HL-60/S4 treated with retinoic acid at 250 ng/mL for 4 days and 3 days (cell line): ENCODE results near the gene CBLN1.

Source experiments
- in situ Hi-C: fragments of 300-500 bp; cut with MboI; formaldehyde crosslinking; loops from 2 replicates; pipeline ENCODE4 v1.7.0; 2022; ENCODE audit warnings: low sequenced_read_pairs

The CBLN1 gene

DNA sequence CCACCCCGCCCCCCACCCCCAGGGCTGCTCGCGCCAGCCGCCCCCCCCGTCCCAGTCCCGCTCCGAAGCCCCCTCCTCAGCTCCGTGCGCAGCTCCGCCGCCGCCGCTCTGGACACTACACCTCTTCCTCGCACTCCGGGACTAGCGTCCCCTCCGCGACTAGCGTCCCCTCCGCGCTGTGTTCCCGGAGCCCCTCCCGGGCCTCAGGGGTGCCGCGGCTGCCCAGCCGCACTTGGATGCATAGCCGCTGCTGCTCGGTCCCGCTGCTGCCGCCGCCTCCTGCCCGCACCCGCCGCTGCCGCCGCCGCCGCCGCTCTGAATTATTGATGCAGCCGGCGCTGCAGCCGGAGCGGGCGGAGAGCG, at the start of gene CBLN1:
CBLN1 (minus strand) TSS at position 359 of the 363 bp plus-strand sequence. CDS start 373 bp downstream, outside the sequence.
- in situ Hi-C loops = no loop called here

DNA sequence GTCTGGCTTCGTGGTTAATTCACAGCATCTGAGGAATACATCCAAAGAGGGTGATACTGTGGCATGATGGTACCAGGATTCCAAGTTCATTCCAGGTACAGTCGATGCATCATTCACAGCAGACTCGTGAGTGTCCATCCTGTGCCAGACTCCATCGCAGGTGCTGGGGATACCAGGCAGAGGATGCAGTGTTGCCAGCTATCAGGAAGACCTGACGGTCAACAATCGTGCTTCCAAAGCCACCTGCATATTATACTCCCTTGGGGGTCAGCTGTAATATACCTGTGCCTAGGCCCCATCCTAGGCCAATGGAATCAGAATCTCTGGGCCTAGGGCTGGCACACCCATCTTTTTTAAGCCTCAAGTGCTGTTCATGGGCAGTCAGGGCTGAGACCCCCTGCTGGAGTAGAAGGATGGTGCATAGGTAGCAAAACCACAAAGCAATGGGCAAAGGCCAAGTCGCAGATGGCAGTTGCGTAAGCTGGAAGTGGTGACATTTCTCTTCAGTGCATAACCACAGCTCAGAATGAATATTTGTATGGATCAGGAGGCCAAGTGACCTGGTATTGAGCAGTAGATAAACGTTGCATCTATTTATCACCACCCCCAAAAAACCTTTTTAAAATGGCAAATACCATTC, 49.0 kb upstream of the CBLN1 start:
- in situ Hi-C loops = no loop called here

DNA sequence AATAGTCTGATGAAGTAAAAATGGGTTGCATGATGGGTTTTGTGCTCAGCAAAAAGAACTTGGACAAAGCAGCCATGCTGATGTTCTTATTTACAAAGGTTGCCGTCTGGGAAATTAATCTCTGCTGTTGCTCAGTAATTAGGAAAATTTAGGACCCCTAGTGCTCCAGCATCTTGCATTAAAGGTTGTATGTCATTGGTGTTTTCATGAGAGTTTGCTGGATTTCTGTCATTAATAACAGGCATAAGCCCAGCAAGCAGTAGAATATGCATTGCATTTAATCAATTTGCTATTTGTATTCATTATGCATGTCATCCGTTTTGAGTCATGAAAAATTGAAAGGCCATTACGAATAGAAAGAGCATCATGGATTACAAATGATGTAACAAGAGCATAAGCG, 46.7 kb upstream of the CBLN1 start:
- in situ Hi-C loops = no loop called here

DNA sequence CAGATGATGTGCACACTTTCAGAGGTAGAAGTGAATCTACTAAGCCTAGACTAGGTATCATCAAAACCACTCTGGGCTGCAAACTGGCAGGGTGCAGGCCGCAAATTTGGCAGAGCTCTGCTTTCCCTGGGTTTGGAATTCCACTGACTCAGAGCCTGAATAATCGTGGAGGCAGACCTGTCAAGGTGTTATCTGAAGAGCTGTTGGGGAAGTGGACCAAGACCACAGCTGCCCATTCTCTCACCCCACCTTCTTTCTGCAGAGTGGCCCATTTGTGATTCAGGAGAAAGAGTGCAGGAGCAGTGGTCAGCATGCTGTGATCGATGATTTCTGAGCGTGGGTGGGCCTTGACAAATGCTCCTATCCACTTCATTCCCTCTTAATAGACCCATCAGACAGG, 45.8 kb upstream of the CBLN1 start:
- in situ Hi-C loops = no loop called here

DNA sequence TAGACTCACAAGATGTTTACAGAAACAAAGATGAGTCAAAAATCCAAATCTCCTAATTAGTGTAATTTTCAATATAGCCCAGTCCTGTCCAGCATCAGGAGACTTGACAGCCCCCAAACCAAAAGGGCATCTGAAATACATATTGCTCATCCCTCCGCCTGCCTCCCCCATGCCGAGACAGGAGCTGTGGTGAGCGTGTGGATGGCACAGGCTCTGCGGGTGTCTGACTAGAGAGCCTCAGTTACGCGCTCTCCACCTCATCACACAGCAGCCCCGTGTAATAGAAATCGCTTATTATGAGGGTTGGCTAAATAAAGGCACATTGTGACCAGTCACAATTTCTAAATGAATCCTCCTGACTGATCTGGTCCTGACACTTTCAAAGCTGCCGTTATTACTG, 43.1 kb upstream of the CBLN1 start:
- in situ Hi-C loops = no loop called here

DNA sequence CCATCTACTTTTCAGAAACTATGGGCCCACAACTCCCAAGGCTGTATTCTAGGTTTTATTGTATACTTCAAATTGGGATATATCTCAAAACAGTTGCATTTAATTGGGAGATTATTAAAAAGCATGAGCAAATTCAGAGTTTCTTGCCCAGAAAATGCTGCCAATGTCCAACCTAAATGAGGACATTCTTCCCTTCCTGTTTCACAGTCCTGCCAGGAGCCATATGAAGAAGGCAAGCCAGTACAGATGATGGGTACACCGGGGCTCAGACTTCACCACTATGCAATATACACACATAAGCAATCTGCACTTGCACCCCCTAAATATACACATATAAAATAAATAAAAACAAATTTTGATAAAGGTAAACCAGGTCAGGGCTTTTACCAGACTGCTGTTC, 34.0 kb upstream of the CBLN1 start:
- in situ Hi-C loops = no loop called here

DNA sequence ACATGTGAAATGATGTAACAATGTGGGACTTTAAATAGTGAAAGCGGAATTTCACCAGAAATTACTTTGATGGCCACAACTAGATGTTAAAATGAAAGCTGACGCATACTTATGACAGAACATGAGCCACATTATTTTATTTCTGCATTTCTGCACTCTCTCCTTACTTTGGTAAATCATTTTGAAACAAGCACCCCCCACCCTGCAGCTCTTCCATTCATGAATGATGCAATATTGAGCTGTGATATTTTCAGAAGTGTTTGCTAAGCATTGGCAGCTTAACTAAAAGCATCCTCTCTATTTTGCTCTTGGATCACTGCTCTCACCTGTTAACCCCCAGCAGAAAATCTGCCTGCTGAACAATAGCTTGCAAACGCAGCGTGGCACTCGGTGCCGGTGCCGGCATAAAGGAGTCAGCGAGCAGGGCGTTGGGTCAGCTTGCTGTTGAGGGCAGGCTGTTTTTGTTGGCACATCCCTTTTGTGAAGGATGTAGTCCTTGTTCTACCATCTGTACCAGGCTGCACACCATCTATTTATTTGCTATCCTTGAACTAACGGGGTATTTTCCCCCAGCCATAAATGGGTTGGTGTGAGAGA, 30.8 kb upstream of the CBLN1 start:
- in situ Hi-C loops = no loop called here

DNA sequence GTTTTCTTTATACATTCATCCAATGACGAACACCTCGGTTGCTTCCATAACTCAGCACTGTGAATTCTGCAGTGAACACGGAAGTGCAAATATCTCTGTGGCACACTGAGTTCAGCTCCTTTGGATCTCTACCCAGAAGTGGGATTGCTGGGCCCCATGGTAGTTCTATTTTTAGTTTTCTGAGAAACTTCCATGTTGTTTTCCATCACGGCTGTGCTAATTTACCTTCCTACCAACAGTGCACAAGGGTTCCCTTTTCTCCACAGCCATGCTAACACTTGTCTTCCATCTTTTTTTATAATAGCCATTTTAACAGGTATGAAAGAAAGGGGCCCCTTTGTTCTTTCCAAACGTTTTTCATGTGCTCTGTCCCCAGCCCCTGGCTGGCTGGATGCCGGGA, 30.2 kb upstream of the CBLN1 start:
- in situ Hi-C loops = no loop called here

DNA sequence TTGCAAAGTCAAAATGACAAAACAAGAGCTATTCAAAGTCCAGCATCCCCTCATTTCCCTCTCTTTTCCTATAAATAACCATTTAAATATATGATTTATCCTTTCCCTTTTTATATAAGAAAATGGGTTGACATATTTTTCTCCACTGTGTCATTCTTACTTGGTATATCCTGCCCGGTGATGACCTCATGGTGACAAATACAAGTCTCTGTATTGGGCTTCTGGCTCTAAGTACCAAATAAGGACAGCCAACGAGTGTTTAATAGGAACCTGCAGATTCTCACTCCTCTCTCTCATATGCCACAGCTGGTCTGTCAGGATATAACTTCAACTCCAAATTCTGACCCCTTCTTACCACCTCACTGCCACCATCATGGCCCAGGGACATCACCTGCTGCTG, 25.5 kb upstream of the CBLN1 start:
- in situ Hi-C loops = no loop called here

DNA sequence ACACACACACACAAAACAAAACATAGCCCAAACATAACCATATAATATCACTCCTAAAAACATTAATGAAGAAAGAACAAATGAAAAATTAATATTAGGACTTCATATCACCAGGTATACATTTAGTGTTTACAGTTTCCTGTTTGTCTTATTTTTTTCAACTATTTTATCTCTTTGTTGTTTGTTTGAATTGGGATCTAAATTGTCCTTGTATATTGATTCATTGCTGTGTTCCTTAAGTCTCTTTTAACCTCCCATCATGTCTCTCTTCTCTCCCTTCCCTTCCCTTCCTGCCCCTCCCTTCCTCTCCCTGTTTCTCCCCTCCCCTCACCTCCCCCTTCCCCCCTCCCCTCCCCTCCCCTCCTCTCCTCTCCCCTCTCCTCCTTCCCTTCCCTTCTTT, 23.8 kb upstream of the CBLN1 start:
- in situ Hi-C loops = no loop called here

DNA sequence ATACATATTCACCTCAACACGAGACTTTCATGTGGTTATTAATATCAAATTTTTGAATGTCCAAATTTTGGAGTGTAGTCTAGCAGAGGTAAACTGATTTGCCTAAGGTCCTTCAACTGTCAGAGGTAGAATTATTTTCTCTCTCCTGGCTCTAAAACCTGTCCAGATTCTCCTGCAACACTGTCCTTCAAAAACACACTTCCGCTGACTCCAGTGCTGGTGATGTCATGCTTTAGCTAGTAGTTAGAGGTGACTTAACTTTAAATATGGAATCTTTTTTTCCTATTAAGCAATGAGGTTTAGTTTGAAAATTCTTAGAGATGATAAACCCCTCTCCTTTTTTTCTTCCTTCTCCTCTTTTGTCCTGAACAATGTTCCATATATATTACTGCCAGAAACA, 10.8 kb upstream of the CBLN1 start:
- in situ Hi-C loops = no loop called here

DNA sequence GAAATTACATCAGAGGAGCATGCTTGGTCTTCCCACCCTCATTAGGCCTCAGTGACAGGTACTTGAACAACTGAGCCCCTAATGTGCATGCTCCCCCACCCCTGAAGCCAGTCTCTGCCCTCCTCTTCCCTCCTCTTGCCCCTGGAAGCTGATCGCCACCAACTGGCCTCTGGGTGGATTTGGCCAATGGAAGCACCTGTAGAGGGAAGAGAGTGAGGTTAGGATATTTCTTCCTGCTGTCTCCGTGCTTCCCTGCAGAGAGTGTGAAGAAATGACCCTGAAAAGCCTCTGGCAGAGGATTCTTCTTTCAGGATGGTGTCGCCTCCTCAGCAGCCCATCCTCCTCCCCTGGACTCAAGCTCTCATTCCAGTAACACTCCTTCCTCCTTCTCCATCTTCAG, 5.9 kb upstream of the CBLN1 start:
- in situ Hi-C loops = no loop called here

DNA sequence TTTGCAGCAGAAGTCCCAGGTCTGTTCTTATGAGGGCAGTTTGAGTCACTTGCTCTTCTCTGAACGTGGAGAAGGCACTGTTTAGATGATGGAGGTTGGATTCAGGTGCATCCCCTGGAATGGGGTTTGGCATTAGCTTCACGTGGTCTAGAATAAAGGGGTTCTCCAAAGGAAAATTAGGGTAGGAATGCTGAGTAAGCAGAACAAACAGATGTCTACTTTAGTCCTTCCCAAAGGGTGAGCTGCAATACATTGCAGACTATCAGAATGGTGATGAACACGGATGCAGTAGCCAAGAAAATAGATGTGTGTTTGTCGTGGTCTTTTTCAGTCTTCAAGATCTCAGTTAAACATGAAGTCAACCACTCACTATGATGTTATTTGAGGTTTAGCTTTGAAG, 3.3 kb upstream of the CBLN1 start:
- in situ Hi-C loops = no loop called here

DNA sequence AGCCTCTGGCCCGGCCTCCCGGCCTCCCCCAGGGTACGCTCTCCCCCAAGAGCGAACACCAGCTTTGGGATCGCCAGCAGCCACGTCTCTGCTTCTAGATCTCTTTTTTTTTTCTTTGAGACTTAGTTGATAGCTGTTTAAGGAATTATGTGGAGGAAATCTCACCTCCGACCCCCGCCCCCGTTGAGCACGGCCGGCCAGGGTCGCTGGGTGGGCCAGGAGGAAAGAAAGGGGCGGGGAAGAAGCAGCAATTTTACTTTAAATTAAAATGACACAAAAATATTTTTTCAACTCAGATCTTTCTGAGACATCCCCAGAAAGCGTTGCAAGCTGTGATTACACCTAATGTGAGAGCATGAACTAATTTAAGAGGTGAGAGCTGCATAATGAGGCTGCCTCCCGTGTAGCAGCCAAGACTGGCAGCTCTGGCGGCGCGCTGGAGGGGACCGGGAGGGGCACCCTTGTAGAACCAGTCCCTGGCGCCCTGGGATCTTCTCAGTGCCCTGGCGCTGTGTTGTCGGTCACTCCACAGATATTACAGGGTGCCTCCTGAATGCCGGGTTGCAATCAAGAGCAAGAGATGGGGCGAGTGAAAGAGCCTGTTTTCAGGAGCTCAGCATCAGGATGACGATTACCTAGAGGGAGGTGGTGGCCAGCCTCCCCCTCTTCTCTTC, 1.9 kb upstream of the CBLN1 start:
- in situ Hi-C loops = no loop called here

DNA sequence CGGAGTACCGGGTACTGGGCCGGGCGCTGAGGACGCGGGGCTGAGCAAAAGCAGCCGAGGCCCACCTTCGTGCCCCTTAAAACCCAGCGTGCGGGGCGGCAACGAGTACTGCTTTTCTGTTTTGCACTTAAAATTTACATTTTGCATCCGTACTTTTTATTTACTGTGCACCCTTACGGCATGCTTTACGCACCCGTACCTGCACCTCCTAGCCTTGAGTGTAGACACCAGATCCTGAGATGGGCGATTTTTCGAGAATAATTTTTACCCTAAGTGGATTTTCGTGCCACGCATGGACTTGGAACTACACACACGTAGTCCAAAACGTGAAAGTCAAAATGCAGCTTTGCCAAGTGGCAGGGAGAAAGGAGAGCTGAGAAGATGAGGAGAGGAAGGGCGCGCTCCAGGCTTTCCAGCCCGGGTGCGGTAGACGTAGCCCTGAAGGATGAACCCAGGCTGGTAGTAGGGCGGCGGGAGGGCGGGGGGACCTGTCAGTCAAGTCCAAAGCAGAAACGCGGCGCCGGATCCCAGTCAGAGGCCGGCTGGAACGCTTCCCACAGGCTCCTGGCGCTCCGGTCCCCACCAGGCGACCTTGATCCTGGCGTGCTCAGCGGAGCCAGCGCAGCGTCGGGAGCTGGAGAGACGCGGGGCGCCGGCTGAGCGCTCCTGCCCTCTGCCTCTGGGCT, 1.2 kb upstream of the CBLN1 start:
- in situ Hi-C loops = no loop called here

DNA sequence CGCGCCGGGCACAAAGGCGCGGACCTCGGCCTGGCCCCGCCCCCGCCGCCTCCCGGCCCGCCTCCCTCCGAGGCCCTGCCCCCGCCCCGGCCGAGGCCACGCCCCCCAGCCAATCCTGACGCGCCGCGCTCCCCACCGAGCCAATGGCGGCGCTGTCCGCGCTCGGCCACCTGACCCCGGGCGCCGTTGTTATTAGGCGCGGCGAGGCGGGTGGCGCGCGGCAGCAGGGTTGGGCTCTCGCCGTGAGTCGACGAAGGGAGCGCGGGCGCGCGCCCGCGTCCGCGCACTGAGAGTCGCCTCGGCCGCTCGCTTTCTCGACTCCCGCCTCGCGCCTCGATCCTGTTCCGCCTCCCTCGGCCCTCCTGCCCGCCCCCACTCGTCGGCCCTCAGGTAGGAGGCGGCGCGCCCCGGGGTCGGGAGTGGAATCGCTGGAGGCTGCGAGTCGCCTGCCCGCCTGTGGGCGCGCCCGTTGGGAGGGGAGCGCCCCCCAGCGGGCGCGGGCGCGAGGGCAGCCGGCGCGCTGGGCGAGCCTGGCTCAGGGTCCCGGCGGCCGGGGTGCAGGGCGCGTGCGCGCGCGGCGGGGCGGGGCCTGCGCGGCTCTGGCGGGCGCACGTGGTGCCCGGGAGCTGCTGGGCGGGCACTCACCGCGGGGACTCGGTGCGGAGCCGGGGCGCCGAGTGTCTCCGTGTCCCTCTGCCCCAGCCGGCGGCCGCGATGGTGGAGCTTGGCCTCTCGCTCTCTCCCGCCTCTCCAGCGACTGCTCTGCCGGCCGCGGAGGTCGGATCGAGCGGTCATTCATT, 405 bp upstream of the CBLN1 start:
- in situ Hi-C loops = no loop called here

DNA sequence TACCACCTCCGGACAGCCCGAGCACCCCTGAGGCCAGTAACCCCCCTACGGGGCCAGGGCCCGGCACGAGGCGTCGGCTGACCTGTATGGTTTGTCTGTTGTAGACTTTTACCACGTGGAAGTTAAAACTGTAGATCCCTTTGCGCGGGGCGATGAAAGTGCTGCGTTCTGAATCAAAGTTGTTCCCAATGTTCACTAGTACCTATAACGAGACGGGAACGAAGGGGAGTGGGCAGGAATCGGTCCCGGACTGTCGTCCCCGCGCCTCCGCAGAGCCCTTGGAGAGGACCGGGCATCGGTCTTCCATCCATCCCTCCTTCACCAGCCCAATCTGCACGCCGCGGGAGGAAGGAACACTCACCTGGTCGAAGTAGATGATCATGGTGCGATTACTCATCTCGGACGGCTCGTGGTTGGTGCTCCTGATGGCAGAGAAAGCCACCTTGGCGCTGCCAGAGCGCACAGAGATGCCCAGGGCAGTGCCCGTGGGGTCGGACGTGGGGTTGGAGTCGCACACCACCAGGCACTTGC, 732 bp downstream of the CBLN1 start:
- in situ Hi-C loops = no loop called here

DNA sequence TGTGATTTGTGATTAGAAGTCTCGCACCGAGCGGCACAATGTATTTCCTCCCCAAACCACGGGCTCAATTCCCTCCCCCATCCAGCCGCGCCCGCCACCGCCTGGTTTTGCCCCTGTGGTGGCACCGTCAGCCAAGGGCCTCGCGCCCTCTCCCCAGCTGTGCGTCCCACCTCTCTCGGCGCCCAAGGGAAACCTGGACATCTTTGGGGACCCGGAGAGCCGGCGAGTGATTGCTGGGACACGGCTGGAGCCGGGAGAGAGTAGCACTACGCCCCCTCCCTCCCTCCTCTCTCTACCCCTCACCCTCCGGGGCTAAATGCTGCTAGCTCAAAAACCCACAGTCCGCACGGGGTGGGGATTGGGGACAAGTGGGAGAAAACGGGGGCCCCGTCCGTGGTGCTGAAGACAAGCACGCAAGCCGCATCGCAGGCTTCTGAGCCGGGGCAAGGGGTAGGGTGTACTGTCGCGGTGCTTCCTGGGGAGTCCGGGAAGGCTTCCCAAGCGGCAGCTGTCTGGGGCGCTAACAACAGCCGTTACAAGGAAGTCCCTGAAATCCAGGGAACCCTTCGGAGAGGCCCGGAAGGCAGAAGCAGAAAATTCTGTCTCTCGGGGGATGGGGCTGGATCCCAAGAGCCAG, 1.4 kb downstream of the CBLN1 start:
- in situ Hi-C loops = no loop called here

DNA sequence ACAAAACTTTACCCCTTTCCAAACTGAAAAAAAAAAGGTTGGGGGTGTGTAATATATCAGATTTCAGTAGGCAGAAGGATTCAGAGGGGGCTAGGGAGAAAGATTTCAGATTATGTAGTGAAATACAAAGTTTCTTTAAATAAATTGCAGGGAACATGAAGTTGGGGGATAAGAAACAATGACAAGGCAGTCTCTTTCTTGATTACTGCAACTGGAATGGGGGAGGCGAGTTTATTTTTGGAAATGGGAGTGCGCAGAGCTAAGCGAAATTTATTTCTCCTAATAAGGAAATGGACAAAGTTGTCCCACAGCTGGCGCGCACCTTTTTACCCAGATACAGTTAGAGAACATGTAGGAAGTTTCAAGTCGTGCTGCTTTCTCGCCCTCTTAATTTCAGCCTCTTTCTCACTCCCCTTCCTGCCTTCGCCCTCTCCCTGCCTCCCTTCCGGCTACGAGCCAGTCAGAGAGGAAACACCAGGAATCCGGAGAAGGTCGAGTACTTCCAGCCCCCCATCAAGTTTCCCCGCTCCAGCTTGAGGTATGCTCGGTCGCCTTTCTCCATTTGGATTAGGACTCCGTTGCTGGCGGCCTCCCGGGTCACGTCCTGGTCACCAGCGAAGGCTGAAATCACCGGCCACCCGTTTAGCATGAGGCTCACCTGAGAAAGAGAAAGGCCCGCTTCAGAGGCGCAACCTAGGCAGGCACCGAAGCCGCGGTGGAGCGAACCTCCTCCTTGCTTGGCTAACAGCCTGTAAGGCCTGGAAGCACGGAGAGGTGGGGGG, 2.5 kb downstream of the CBLN1 start:
- in situ Hi-C loops = no loop called here

DNA sequence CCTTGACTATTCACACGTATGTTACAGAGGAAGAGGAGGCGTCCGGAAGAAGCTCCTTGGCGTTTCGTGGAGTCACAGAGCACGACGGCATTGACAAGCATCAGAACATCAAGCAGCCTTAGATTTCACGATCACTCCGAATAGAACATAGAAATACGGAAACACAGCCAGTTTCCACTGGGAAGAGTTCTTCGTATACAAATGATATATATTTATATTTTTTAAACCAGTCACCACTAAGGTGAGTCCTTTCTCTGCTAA, 3.1 kb downstream of the CBLN1 start:
- in situ Hi-C loops = no loop called here
